ENCODE results near the gene VCL.
"Not testable (repeated sequence)": the region's sequence is repeated elsewhere in the genome, so short reads cannot be mapped to it uniquely, and the experiment has no call there.

Gene VCL

GRCh38 chr10:74104996-74105395 is 107.1 kb downstream of the VCL start:
- DNase-seq (ENCODE audit: low read depth in 2 of 2), result no peak

GRCh38 chr10:74107391-74107790 is 109.5 kb downstream of the VCL start:
- DNase-seq (ENCODE audit: low read depth in 2 of 2), result no peak

- DNase-seq (ENCODE audit: low read depth in 2 of 2), result no peak
Observed at GRCh38 chr10:74109452-74109851, 111.5 kb downstream of the VCL start.

GRCh38 chr10:74110120-74110519 is 112.2 kb downstream of the VCL start:
- DNase-seq (ENCODE audit: low read depth in 2 of 2), result no peak

- no peak for DNase-seq (ENCODE audit: low read depth in 2 of 2)
Observed at GRCh38 chr10:74111799-74112198, 113.9 kb downstream of the VCL start.

- DNase-seq (ENCODE audit: low read depth in 2 of 2), result no peak
Observed at GRCh38 chr10:74113546-74113945, 115.6 kb downstream of the VCL start.

GRCh38 chr10:74114041-74114448 is 116.1 kb downstream of the VCL start:
- no peak for DNase-seq (ENCODE audit: low read depth in 2 of 2)

GRCh38 chr10:74117738-74118137 is 119.8 kb downstream of the VCL start:
- no peak for DNase-seq (ENCODE audit: low read depth in 2 of 2)

GRCh38 chr10:74118804-74119203 is 120.9 kb downstream of the VCL start:
- DNase-seq (ENCODE audit: low read depth in 2 of 2), result no peak

GRCh38 chr10:74120911-74121310 is 123.0 kb downstream of the VCL start:
- no peak for DNase-seq (ENCODE audit: low read depth in 2 of 2)

- DNase-seq (ENCODE audit: low read depth in 2 of 2), result no peak
Observed at GRCh38 chr10:74121368-74121767, 123.5 kb downstream of the VCL start.

- DNase-seq (ENCODE audit: low read depth in 2 of 2), result no peak
Observed at GRCh38 chr10:74122060-74122459, 124.1 kb downstream of the VCL start.

GRCh38 chr10:74123081-74123480 is 125.2 kb downstream of the VCL start:
- DNase-seq (ENCODE audit: low read depth in 2 of 2), result no peak

- no peak for DNase-seq (ENCODE audit: low read depth in 2 of 2)
Observed at GRCh38 chr10:74133923-74134820, 136.3 kb downstream of the VCL start.

- DNase-seq (ENCODE audit: low read depth in 2 of 2), result no peak
Observed at GRCh38 chr10:74135452-74135851, 137.5 kb downstream of the VCL start.

GRCh38 chr10:74137992-74138391 is 140.1 kb downstream of the VCL start:
- no peak for DNase-seq (ENCODE audit: low read depth in 2 of 2)

- DNase-seq (ENCODE audit: low read depth in 2 of 2), result not testable (repeated sequence)
Observed at GRCh38 chr10:74138596-74138995, 140.7 kb downstream of the VCL start.

GRCh38 chr10:74139981-74140380 is 142.1 kb downstream of the VCL start:
- no peak for DNase-seq (ENCODE audit: low read depth in 2 of 2)

GRCh38 chr10:74140553-74140952 is 142.6 kb downstream of the VCL start:
- DNase-seq (ENCODE audit: low read depth in 2 of 2), result no peak

GRCh38 chr10:74145133-74145532 is 147.2 kb downstream of the VCL start:
- no peak for DNase-seq (ENCODE audit: low read depth in 2 of 2)

- DNase-seq (ENCODE audit: low read depth in 2 of 2), result not testable (repeated sequence)
Observed at GRCh38 chr10:74146980-74147379, 149.1 kb downstream of the VCL start.

GRCh38 chr10:74150204-74150989 is 152.5 kb downstream of the VCL start, which contains the start of gene AP3M1:
Gene AP3M1, minus strand, starts transcription at chr10:74150828. Its CDS starts 12,449 bp downstream, at chr10:74138379.
- DNase-seq (ENCODE audit: low read depth in 2 of 2), result peak; percentile 69 to 70

Data from stimulated activated CD4-positive, alpha-beta T cell treated with anti-CD3 and anti-CD28 coated beads, Interleukin-1b, Interleukin-23, amount 100 ng/mL, for 4 hours (primary cell).